HG03457 (cell line): ENCODE results near the gene EID3.

Source experiments
- ATAC-seq: cut with Tn5 transposase; IDR thresholded peaks from one replicate; pipeline ENCODE4 v1.9.1; 2021; ENCODE audit warnings: moderate number of reproducible peaks; ENCODE audit not compliant: unreplicated experiment

The EID3 gene

DNA sequence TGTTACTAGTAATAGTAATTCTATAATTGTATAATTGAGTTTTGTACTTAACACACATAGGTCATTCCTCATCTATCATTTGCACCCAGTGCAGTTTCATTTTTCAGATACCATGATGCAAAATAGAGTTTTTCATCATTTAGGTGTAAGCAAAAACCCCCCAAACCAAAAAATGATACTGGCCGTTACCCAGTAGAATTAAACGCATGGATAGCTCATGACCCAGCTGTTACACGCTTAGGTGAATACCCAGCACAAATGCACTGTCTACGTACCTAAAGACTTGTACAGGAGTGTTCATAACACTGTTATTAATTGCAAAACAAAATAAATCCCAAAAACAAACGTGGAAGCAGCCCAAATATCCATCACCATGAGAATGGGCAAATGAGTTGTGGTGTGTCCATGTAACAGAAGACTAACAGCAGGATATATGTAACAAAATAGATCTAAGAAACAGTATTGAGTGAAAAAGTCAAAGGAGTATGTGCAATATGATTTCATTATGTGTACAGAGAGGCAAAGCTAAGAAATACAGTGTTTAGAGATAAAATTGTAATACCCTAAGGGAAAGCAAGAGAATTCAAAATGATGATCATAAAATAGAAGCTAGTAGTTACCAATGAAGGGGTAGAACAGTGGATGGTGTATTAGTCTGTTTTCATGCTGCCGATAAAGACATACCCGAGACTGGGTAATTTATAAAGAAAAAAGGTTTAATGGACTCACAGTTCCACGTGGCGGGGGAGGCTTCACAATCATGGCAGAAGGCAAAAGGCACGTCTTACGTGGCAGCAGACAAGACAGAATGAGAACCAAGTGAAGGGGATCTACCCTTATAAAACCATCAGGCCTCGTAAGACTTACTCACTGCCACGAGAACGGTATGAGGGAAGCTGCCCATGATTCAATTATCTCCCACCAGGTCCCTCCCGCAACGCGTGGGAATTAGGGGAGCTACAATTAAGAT, 49.8 kb downstream of the EID3 start:
- no peak for ATAC-seq

DNA sequence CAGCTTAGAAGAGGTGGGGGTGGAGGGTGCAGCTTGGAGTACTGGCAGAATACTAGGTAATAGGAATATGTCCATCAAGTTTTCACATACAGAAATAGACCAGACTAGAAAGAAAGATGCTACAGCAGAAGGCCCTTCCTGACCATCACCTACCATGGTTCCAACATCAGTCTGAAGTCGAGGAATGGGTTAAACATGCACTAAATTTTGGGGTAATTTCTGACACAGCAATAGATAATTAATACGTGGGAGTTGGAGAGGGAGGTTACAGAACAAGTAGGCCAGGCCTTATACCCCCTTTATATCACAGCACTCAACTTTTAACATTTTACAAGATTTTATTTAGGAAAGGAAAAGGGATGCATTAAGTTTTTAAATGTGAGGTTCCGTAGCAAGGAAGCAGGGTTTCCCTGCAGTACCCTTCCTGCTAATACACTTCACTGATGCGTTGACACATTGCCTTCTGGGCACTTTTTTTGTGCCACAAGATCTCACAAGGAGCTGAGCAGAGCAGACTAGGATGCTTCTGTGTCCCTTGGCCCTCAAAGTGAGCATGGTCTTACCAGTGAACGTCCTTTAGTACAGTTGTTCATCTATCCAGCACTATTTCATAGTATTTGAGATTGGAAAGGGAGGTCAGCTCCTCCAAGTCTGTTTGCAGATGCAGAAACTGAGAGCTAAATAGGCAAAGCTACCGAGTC, 50.8 kb downstream of the EID3 start:
- ATAC-seq: no peak
